ENCODE measurements around the gene FDX2. TPM values are rescaled to one million over a fixed set of nuclear protein-coding genes. Genes with fewer than 3 reads are reported as not detected.

FDX2 gene
- total and polyA plus RNA-seq, 2 donors (not counting 3 experiments of a cell fraction or from before 2014, with no cell fraction given): 20.5 to 59.8 TPM

DNA sequence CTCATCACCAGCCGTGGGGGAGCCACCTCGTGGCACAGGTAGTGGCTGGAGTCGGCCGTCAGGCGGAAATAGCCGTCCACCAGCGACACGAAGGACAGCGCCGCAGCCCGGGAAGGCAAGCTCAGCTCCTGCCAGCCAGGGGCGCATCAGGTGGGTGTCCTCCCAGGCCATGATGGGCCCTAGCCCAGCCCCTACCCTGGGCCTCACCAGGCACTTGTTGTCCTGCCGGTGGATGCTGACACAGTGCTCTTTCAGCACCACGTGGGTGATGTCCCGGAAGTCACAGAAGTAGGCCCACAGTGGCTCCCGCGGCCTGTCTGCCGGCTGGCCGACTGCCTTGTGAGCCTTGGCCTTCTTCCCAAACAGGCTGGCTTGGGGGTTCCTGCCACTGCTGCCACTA lies 48.8 kb upstream of the FDX2 start:
- POLR2A ChIA-PET: no interaction called here
- no peaks in the 10 kb centered on the region for H3K27me3 ChIP-seq (ENCODE audit: control insufficient read depth in 2 of 2, insufficient read depth in 2 of 2, low read length in 2 of 2)
- dilution Hi-C loops (cut with MboI; ENCODE audit: extremely low pct_ligation_motif_present, low sequenced_read_pairs): no loop called here
- H3K9me3 ChIP-seq (replicated peaks; ENCODE audit: control insufficient read depth, insufficient read depth, low read length): no peaks in the 10 kb centered on the region
- H3K9ac ChIP-seq (replicated peaks; ENCODE audit: extremely low read depth, insufficient read depth, low read length): no peak overlapping the region
- H4K20me1 ChIP-seq (replicated peaks; ENCODE audit: control insufficient read depth, extremely low read depth, insufficient read depth, low read length): no peaks in the 10 kb centered on the region
- no peak overlapping the region for H3K27ac ChIP-seq (ENCODE audit: insufficient read depth, low read depth, low read length)
- CTCF ChIA-PET: no interaction called here
- H3K9me1 ChIP-seq (replicated peaks; ENCODE audit: control insufficient read depth, extremely low read depth, insufficient read depth, low read length): no peaks in the 10 kb centered on the region
- no peak overlapping the region for H3K4me2 ChIP-seq (ENCODE audit: insufficient read depth, low read length)
- H3K79me2 ChIP-seq (ENCODE audit: control insufficient read depth, insufficient read depth, low read length): no peaks in the 10 kb centered on the region
- no peak overlapping the region for H3K4me3 ChIP-seq (replicated peaks in 1 of 3; ENCODE audit: insufficient read depth in 1 of 3, low read depth in 1 of 3, low read length in 3 of 3)
- DNase-seq (ENCODE audit: low read depth, low spot score) (no peak), FAIRE-seq (no peak)
- no TSS peak for BruUV-seq (replicated peaks)
- no peak overlapping the region for H2AFZ ChIP-seq (ENCODE audit: low read depth, low read length)
- H3K36me3 ChIP-seq (ENCODE audit: control insufficient read depth in 2 of 2, extremely low read depth in 1 of 2, insufficient read depth in 2 of 2, low read length in 2 of 2): peaks cover 6 to 49% of the 10 kb centered on the region in 2 experiments
- intact Hi-C loops (cut with micrococcal nuclease): no loop called here
- H3K4me1 ChIP-seq (ENCODE audit: control insufficient read depth, extremely low read depth, insufficient read depth, low read length): no peaks in the 10 kb centered on the region
- TF ChIP-seq EZH2 (IDR thresholded peaks at IDR 0.05; ENCODE audit: borderline replicate concordance, low read depth, low read length, severe bottlenecking) (no peak), POLR2A (IDR thresholded peaks at IDR 0.05; ENCODE audit: low read depth, low read length) (no peak), FOS (IDR thresholded peaks at IDR 0.05; ENCODE audit: borderline replicate concordance, insufficient read depth, low read length) (no peak), POLR2AphosphoS5 (IDR thresholded peaks at IDR 0.05; ENCODE audit: insufficient read depth, low read depth, low read length) (no peak), GATA2 (IDR thresholded peaks at IDR 0.05; ENCODE audit: insufficient read depth, insufficient read length, low read depth, low read length) (no peak), MYC (IDR thresholded peaks at IDR 0.05; ENCODE audit: low read depth, low read length) (no peak), JUN (IDR thresholded peaks at IDR 0.05; ENCODE audit: borderline replicate concordance, insufficient read depth, insufficient read length, low read depth) (no peak)
- TF ChIP-seq, protein P1, sequence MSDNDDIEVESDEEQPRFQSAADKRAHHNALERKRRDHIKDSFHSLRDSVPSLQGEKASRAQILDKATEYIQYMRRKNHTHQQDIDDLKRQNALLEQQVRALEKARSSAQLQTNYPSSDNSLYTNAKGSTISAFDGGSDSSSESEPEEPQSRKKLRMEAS (IDR thresholded peaks at IDR 0.05; ENCODE audit: insufficient read depth, insufficient read length): no peak
- TF ChIP-seq, protein P2, sequence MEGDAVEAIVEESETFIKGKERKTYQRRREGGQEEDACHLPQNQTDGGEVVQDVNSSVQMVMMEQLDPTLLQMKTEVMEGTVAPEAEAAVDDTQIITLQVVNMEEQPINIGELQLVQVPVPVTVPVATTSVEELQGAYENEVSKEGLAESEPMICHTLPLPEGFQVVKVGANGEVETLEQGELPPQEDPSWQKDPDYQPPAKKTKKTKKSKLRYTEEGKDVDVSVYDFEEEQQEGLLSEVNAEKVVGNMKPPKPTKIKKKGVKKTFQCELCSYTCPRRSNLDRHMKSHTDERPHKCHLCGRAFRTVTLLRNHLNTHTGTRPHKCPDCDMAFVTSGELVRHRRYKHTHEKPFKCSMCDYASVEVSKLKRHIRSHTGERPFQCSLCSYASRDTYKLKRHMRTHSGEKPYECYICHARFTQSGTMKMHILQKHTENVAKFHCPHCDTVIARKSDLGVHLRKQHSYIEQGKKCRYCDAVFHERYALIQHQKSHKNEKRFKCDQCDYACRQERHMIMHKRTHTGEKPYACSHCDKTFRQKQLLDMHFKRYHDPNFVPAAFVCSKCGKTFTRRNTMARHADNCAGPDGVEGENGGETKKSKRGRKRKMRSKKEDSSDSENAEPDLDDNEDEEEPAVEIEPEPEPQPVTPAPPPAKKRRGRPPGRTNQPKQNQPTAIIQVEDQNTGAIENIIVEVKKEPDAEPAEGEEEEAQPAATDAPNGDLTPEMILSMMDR (IDR thresholded peaks at IDR 0.05; ENCODE audit: extremely low read depth in 1 of 2, insufficient read depth in 1 of 2, low read depth in 1 of 2, low read length in 2 of 2): no peak
